A673 (cell line): ENCODE measurements around the gene INPP1. TPM values are rescaled to one million over a fixed set of nuclear protein-coding genes. Genes with fewer than 3 reads are reported as not detected.

Source experiments
- BruUV-seq: library from RNA; stranded (reverse); fragments of 400-500 nt; replicated peaks from 2 replicates; lab custom pipeline; 2021; lab: Mats Ljungman, UMichigan
- CTCF ChIA-PET: fragments of 300-600 bp; sonication (Branson Sonifier 250); formaldehyde crosslinking; loops from one replicate; lab custom pipeline; 2022; ENCODE audit warnings: antibody characterized with exemption; lab: Charles Lee
- POLR2A ChIA-PET: fragments of 300-600 bp; sonication (Branson Sonifier 250); formaldehyde crosslinking; loops from one replicate; lab custom pipeline; 2022; ENCODE audit warnings: antibody characterized with exemption; ENCODE audit not compliant: low non-redundant PET; lab: Charles Lee
- DNase-seq: peaks from one replicate; pipeline ENCODE4 v3.0.0-alpha.2; 2015; ENCODE audit warnings: low spot score
- H3K27ac ChIP-seq: fragments of 200-600 bp; sonication (generic); 2 replicates; pipeline ENCODE4 v1.5.1; 2016; ENCODE audit warnings: mixed run types, low read depth, mild to moderate bottlenecking, mixed read lengths, antibody characterized with exemption, low read length; ENCODE audit not compliant: poor library complexity, severe bottlenecking
- H3K27me3 ChIP-seq: fragments of 200-600 bp; sonication (generic); replicated peaks from 2 replicates; pipeline ENCODE4 v1.6.1; 2017; ENCODE audit warnings: mixed run types, low read depth, mild to moderate bottlenecking, mixed read lengths, antibody characterized with exemption, low read length; ENCODE audit not compliant: insufficient read depth, poor library complexity
- H3K36me3 ChIP-seq: fragments of 200-600 bp; sonication (generic); 2 replicates; pipeline ENCODE4 v1.6.1; 2016; ENCODE audit warnings: mixed run types, mild to moderate bottlenecking, mixed read lengths, antibody characterized with exemption, low read length; ENCODE audit not compliant: insufficient read depth, poor library complexity, severe bottlenecking
- H3K4me1 ChIP-seq: fragments of 200-600 bp; sonication (generic); 2 replicates; pipeline ENCODE4 v1.6.1; 2017; ENCODE audit warnings: mixed run types, mild to moderate bottlenecking, mixed read lengths, antibody characterized with exemption, low read length; ENCODE audit not compliant: insufficient read depth, poor library complexity, severe bottlenecking
- H3K4me3 ChIP-seq: fragments of 200-600 bp; sonication (generic); 2 replicates; pipeline ENCODE4 v1.5.1; 2016; ENCODE audit warnings: low read depth, mixed run types, mild to moderate bottlenecking, mixed read lengths, low read length; ENCODE audit not compliant: poor library complexity, severe bottlenecking
- H3K9me3 ChIP-seq: fragments of 200-600 bp; sonication (generic); 2 replicates; pipeline ENCODE4 v1.6.1; 2016; ENCODE audit warnings: mixed run types, low read depth, mild to moderate bottlenecking, mixed read lengths, antibody characterized with exemption, low read length; ENCODE audit not compliant: poor library complexity, severe bottlenecking
- EZH2 ChIP-seq: fragments of 200-600 bp; sonication (generic); IDR thresholded peaks from 2 replicates; pipeline ENCODE4 v1.6.1; 2017; ENCODE audit warnings: borderline replicate concordance, low read depth, mild to moderate bottlenecking, mixed read lengths, antibody characterized with exemption, low read length; ENCODE audit not compliant: poor library complexity, severe bottlenecking
- intact Hi-C: fragments of 100-400 bp; cut with micrococcal nuclease; formaldehyde crosslinking; loops from one replicate; pipeline ENCODE4 v1.10.0; 2022; ENCODE audit not compliant: unreplicated experiment
- total RNA-seq: library from RNA; stranded (reverse); gene quantifications from 2 replicates; pipeline ENCODE4 v1.2.3, GENCODE V29; 2021
- TF ChIP-seq, protein P1 (sequence below): fragments of 300-800, 200-600 bp; sonication (generic); conservative IDR thresholded peaks from 2 replicates; pipeline ENCODE4 v1.5.1; 2017; ENCODE audit warnings: low read depth, mild to moderate bottlenecking, antibody characterized with exemption, low read length, moderate library complexity, mixed read lengths

The INPP1 gene
- total RNA-seq, 1 experiment from 2014 or later, result 3.9 TPM

DNA sequence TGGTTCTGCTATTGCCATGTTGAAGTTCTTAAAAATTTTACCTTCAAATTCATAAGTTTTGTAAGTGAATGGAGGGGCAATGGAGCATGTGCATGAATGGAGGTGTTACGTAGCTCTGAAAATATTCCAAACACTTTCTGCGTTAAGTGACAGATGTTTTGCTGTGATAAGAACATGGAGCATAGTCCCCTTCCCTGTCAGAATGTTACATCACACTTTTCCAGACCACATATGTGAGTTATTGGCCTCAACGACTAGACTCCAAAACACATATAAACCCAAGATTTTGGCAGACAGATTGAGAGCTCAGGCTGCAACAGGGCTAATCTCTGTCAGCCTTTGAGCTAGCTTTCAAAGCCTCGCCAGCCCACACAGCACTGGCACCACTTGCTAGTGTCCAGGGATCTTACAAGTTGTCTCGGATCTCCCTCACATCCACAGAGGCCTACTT lies 37.6 kb downstream of the INPP1 start:
- TF ChIP-seq, protein P1, sequence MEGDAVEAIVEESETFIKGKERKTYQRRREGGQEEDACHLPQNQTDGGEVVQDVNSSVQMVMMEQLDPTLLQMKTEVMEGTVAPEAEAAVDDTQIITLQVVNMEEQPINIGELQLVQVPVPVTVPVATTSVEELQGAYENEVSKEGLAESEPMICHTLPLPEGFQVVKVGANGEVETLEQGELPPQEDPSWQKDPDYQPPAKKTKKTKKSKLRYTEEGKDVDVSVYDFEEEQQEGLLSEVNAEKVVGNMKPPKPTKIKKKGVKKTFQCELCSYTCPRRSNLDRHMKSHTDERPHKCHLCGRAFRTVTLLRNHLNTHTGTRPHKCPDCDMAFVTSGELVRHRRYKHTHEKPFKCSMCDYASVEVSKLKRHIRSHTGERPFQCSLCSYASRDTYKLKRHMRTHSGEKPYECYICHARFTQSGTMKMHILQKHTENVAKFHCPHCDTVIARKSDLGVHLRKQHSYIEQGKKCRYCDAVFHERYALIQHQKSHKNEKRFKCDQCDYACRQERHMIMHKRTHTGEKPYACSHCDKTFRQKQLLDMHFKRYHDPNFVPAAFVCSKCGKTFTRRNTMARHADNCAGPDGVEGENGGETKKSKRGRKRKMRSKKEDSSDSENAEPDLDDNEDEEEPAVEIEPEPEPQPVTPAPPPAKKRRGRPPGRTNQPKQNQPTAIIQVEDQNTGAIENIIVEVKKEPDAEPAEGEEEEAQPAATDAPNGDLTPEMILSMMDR, result no peak
- no peak for TF ChIP-seq EZH2
- CTCF ChIA-PET, result no interaction called here
- BruUV-seq, result no TSS peak
- no peak for DNase-seq
- Histone ChIP-seq H3K4me3 (no peak overlapping the region), H3K4me1 (no peaks in the 10 kb centered on the region), H3K27ac (no peak overlapping the region), H3K36me3 (no peaks in the 10 kb centered on the region), H3K9me3 (no peaks in the 10 kb centered on the region), H3K27me3 (no peaks in the 10 kb centered on the region)
- intact Hi-C loops, result no loop called here
- POLR2A ChIA-PET, result no interaction called here

DNA sequence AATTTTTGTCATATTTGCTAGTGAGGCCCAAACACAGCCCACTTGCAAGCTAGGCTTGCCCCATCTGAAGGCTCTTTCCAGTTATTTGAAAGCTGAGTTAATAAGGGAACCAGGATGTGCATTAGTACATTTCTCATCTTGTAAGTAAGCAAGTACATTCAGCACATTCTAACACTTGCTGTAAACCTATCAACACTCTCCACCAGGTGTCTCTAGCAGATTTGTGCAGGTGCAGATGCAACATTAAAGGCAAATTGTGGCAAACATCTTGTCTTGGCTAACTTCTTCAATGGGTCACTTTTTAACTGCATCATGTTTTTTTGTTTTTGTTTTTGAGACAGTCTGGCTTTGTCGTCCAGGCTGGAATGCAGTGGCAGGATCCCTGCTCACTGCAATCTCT lies 39.5 kb downstream of the INPP1 start:
- CTCF ChIA-PET, result no interaction called here

DNA sequence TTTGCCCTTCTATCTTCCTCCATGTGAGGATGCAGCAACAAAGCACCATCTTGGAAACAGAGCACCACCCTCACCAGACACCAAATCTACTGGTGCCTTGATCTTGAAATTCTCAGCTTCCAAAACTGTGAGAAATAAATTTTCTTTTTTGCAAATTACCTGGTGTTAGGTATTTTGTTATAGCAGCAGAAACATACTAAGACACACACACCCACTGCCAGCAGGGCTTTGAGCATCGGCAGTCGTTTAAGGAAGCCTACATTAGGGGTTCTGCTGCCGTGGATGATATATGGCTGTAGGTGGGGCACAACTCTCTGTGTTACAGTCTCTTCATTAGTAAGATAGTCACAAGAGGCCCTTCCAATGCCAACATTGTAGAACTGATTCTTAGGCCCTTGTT lies 44.0 kb downstream of the INPP1 start:
- Histone ChIP-seq H3K36me3 (no peaks in the 10 kb centered on the region), H3K4me3 (no peak overlapping the region), H3K27ac (no peak overlapping the region), H3K4me1 (no peaks in the 10 kb centered on the region), H3K9me3 (no peaks in the 10 kb centered on the region), H3K27me3 (no peaks in the 10 kb centered on the region)
- DNase-seq, result no peak
- ChIA-PET CTCF (no interaction called here), POLR2A (no interaction called here)
- intact Hi-C loops, result no loop called here
- no TSS peak for BruUV-seq
- TF ChIP-seq, protein P1, result no peak
- no peak for TF ChIP-seq EZH2

More for the DNA sequence above, 39.5 kb downstream of the INPP1 start:
- H3K36me3 ChIP-seq, result no peaks in the 10 kb centered on the region
- H3K4me1 ChIP-seq, result no peaks in the 10 kb centered on the region
- BruUV-seq, result no TSS peak
- TF ChIP-seq EZH2, result no peak
- TF ChIP-seq, protein P1, result peak; percentile 47
- H3K27me3 ChIP-seq, result no peaks in the 10 kb centered on the region
- no peak overlapping the region for H3K27ac ChIP-seq
- H3K9me3 ChIP-seq, result no peaks in the 10 kb centered on the region
- POLR2A ChIA-PET, result no interaction called here
- no peak overlapping the region for H3K4me3 ChIP-seq
- intact Hi-C loops, result no loop called here
- DNase-seq, result peak; percentile 43
